ENCODE measurements around the gene AQP7.
"Not testable (repeated sequence)": the region's sequence is repeated elsewhere in the genome, so short reads cannot be mapped to it uniquely, and the experiment has no call there.

Gene AQP7

DNA sequence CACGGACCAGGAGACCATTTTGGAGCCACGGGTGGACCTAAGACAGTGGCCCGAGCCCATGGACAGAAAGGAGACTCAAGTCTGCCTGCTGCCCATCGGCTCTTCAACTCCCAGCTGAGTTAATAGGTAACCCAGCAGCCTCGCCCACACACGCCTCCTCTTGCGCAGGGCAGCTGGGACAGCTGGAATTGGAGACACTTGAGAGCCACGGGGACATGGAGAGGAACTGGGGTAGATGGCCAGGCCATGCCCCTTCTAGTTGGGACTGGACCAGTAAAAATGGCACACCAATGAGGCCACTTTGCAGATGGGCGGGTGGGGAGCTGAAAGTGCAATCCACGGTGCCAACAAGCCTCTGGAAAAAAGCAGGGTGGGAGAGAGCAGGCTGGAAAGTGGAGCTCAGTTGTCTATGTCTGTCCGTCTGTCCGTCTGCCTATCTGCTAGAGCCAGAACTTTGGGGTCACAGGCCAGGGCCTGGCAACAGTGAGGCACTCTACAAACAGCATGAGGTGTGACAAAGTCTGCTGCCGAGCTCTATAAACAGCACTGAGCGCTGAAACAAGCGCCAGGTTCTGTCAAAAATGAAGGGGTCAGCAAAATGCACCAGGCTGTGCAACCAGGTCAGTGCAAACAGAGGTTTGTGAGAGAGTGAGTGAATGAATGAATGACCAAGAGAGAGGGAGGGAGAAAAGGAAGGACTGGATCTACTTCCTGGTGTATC, 7.0 kb downstream of the AQP7 start:
- DNase-seq (ENCODE audit: low read depth), result not testable (repeated sequence)

DNA sequence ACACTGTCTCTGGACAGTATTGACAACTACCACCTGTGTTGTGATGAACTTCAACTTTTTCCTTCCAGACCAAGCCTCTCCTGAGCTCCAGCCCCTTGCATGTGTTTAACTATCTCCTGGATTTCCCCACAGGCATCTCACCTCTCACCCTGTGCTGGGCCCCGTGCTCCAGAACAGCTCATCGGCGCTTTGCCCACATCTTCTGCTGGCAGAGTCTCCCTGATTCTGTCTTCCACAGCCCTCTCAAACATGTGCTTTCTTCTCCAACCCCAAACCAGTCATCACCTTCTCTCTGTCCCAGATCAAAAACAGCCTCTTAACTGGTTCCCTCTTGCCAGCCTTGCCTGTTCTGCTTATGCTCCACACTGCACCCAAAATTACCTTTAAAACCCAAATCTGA, 8.4 kb downstream of the AQP7 start:
- not testable (repeated sequence) for DNase-seq (ENCODE audit: low read depth)

DNA sequence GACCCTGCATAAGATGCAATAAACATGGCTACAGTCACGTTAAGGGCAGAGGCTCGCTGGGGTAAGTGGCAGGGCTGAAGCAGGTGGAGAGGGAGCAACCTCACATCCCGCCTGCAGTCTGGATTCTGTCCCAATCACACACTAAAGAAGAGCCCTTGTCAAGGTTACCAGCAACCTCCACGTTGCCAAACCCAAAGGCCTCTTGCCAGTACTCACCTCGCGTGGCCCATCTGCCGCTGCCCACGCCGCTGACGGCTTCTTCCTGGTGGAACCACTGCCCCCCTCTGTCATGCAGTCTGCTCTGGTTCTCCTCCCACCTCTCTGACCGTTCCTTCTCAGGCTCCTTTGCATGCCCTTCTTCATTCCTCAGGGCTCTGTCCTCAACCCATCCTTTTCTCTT, 8.8 kb downstream of the AQP7 start:
- no peak for DNase-seq (ENCODE audit: low read depth)

DNA sequence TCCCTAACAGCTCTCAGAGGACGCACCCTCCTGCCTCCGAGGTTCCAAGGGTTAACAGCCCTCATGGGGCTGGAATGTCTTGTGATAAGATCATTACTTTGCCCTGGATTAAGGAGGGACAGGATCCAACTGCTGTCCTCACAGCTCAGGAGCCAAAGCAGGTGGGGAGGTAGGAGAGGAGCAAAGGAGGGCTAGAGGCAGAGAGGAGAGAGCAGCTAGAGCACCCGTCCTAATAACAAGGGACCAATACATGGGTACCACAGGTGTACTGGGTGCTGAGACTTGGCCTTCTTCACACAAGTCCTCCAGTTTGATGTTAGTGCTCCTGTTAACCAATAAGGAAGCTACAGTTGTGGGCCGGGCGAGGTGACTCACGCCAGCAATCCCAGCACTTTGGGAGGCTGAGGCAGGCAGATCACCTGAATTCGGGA, 9.8 kb downstream of the AQP7 start:
- not testable (repeated sequence) for DNase-seq (ENCODE audit: low read depth)

DNA sequence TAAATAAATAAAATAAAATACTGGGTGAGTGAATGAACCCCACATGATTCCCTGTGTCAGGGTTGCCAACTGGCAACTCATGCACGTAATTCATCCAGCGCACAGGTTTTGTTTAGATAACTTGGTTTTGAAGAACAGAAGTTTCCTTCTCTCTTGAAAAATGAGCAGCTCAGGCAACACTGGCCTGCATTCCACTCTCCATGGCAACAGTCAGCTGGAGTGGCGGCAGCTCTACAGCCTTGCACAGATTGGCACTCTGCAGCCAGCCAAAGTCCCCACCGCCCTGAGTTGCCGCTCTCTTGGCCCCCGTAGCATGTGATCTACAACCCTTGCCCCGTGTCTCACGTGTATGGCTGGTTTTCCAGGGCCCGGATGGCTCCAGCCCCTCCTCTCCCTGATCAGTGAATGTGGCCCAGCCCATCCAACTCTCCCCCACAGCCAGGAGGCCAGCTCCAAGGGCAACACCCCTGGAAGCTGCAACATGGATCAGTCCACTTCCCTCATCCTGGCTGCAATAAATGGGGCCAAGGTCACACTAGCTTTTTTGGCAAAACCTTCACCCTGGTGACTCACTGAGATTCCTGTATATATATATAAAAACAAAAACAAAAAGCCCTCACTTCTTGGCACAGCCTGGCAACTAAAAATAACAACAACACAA, 11.1 kb downstream of the AQP7 start:
- not testable (repeated sequence) for DNase-seq (ENCODE audit: low read depth)

DNA sequence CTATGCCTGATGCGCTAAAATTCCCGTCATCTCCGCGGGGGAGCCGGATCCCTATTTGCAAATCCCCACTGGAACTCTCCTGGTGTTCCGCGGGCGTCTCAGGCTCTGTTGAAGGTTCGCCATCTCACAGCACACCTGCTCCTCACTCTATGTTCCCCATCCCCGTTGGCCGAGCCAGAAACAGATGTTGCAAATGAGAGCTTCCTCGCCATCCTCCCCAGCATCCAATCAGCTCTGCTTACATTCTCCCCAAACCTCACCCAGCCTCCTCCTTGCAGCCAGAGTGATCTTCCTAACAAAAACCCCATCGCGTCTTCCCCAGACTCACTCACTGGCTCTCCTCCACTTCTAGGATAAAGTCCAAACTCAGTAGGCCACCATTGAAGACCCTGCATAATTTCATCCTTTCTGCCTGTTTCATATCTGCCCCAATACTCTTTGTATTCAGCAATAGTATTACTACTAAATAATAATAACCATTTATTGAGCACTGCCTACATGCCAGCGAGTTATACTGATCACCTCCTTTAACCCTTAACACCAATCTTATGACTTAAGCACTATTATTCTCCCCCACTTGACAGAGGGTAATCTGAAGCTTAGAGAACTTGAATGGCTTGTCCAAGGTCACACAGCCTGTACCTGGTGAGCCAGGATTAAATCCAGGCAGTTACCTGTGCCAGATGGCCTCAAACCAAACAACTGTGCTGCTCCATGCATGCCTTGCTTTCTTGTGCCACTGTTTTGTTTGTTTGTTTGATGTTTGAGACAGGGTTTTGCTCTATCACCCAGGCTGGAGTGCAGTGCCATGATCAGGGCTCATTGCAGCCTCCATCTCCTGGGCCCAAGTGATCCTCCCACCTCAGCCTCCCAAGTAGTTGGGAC, 14.0 kb downstream of the AQP7 start:
- DNase-seq (ENCODE audit: low read depth), result no peak

DNA sequence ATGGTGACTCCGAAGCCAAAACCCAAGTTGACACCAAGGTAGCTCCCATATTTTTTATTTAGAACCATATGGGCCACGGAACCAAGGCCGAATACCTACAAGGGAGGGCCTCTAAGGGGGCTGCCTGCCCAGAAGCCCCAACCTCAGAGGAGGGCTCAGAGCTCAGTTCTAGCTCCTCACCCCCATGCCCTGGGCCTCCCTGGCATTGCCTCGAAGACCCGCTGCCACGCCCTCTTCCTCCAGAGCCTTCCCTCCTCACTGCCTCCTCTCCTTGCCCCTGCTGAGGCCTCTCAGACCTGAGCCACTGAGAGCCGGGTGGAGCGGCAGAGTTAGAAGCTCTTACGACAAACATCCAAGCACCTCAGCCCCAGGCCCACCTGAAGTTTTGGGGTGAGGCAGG, 15.4 kb downstream of the AQP7 start:
- DNase-seq (ENCODE audit: low read depth), result not testable (repeated sequence)

DNA sequence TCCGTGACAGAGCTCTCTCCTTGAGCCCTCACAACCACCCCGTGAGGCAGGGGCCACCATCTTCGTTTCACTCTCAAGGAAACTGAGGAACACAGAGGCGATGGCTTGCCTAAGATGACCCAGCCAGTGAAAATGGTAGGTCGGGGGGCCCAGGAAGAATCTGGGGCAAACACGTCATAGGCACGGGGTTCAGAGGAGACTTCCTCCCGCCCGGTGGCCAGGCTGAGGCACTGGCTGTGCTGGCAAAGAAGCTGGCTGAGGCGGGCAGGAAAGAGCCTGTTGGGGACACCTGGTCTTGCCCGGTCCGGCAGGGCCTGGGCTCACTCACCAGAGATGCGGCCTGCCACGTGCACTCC, 15.7 kb downstream of the AQP7 start:
- DNase-seq (ENCODE audit: low read depth), result not testable (repeated sequence)

DNA sequence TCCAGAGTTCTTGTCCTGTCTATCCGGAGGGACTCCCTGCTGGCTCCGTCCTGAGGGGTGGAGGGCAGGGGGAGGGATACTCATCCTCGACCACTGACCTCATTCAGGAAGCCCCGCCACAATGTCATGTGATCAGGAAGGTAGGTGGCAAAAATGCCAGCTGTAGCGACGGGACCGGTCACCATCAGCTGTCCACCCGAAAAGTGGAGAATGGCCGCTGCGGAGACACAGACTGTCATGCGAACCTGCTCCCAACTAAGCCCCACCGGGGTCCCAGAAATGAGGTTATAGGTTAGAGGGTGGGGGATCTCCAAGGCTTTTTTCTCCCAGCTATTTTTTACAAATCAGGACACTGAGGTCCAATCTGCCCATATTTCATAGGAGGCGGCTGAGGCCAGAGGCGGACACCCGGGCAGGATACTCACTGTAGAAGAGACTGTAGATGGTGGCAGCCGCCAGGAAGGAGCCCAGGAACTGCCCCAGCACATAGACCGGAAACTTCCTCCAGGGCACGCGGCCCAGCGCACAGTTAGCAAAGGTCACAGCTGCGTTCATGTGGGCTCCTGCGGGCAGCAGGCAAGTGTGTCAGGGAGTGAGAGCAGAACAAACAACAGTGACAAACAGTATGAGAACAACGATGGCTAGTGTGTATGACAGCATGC, 16.3 kb downstream of the AQP7 start:
- not testable (repeated sequence) for DNase-seq (ENCODE audit: low read depth)

DNA sequence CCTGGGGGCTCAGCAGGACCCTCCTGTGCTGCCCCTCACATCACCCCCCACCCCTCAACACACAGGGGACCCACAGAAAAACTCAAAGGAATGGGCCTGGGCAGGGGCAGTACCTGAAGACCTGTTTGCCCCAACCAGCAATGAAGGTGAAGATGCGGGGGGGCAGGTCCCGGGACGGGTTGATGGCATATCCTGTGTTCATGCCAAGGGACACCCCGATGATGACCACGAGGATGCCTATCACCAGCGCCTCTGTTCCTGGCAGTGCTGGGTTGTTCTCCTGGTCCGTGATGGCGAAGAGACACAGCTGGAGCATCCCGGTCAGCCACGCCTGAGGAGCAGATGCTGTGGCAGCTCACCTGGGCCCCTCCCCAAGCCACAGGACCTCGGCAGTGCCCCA, 16.8 kb downstream of the AQP7 start:
- DNase-seq (ENCODE audit: low read depth), result not testable (repeated sequence)

DNA sequence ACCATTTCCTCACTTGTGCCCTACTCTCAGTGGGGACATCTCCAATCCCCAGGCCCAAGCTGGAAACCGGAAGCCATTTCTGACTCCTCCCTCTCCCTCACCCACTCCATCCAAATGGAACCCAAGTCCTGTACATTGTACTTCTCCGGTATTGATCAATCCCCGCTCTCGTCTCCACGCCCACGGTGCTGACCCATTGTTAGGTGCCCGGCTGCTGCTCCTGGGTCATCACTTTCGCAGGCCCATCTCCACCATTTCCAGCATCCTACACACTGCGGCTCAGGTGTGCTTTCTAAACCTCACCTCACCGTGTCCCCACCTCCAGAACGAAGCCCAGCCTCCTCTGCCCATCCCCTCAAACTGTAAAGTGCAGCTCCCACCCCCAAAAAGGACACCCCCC, 19.0 kb downstream of the AQP7 start:
- not testable (repeated sequence) for DNase-seq (ENCODE audit: low read depth)

DNA sequence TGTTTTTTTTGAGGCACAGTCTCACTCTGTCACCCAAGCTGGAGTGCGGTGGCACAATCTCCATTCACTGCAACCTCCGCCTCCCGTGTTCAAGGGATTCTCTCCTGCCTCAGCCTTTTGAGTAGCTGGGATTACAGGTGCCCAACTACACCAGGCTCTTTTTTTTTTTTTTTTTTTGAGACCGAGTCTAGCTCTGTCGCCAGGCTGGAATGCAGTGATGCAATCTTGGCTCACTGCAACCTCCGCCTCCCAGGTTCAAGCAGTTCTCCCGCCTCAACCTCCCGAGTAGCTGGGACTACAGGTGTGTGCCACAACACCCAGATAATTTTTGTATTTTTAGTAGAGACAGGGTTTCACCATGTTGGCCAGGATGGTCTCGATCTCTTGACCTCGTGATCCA, 20.0 kb downstream of the AQP7 start:
- DNase-seq (ENCODE audit: low read depth), result not testable (repeated sequence)

DNA sequence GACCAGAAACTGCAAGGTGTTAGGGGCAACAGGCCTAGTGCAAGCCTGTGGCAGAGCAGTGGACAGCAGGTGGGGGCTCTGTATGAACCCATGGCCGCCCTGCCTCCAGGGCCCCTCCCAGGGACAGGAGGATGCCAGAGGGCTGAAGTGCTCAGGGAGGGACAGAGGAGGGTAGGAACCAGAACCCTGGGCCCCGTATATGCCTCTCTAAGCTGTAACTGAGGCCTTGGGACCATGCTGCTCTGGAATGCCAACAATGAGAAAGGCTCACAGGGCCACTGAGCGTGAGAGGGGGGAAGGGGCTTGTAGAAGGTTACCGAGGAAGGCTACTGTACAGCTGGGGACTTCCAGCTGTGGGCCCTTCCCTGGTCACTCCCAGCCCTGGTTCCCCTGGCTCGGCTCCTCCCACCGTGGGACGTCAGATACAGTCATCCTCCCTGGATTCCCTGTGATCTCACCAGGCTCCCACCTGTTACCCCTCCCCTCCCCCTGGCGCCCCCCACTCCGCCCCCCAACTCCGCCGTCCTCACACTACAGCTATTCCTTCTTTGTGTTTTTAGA, 21.1 kb downstream of the AQP7 start:
- no peak for DNase-seq (ENCODE audit: low read depth)

DNA sequence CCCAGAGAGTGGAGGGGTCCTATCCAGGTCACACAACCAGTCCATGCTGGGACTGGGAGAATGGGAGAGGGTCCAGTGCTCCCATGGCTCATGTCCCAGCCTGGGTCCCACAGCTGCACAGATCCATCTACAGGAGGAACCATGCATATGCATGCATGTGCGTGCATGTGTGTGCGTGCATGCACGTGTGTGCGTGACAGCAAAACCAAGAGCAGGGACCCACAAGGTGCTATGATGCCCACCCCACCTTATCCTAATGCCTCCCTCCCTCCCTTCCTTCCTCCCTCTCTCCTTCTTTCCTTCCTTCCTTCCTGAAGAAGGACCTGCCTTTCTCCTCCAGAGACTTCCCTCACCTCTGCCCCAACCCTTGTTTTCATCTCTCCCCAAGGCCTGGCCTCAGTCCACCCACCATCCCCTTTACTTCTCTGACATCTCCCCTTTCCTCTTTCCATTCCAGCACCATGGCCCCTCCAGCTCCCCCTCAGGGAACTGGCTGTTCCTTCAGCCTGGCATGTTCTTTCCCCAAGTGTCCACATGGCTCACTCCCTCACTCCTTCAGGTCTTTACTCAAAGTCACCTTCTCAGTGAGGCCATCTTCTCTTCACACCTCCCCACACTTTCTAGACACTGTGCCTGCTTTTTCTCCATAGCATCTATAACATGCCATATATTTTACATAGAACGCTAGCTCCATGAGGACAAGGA, 21.8 kb downstream of the AQP7 start:
- no peak for DNase-seq (ENCODE audit: low read depth)

DNA sequence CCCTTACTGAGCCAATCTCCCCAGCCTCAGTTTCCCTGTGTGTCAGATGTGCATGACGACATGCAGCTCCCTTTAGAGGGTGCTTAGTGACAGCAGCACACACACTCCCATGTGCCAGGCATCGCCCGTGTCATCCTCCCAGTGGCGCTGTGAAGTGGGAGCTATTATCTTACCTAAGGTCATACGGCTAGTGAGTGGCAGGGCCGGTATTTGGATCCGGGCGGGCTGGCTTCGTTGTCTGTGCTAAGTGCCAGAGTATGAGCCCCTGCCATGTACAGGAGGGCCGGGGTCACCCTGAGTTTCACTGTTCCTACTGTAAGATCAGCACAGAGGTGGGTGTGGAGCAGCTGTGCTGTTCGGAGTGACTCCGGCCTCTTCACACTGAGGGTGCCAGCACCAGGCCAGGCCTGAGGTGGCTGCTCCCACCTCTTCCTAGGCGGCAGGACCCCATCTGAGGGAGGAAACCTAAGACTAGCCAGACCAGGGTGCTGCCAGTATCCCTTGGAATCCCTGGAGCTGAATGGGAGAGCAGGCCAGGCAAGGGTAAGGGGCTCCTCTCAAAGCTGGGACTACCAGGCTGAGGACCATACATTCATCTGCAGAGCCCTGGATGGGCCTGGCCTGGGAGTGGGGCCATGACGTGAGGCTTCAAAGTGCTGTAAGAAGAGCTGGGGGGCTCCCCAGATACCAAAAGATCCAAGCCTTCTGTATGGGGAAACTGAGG, 22.5 kb downstream of the AQP7 start:
- no peak for DNase-seq (ENCODE audit: low read depth)

DNA sequence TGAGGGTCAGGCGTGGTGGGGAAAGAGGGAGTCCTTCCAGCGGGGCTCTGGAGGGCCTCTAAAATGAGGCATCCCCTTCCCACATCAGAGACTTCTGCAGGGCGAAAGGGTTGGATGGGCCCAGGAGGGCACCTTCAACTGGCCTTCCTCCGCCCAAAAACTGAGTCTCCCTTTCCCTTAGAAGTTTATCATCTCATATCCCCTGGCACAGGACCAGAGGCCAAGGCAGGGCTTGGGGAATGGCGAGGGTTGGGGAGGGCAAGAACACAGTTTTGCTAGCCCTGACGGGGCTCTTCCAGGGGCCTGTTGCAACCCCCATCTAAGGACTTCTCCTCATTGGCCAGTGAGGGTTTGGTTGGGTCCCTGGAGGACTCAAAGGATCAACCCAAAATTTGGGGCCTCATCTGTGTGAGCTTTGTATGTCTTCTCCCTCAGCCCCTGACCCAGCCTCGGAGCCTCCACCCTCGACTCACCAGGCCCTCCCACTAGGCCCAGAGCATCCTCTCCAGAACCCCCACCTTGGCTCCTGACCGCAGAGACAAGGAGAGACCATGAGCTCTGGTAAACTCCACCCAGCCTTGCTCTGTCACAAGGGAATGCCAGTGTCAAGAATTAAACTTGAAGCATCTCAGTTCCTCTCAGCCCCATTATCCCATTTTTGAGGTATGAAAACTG, 24.1 kb downstream of the AQP7 start:
- no peak for DNase-seq (ENCODE audit: low read depth)

DNA sequence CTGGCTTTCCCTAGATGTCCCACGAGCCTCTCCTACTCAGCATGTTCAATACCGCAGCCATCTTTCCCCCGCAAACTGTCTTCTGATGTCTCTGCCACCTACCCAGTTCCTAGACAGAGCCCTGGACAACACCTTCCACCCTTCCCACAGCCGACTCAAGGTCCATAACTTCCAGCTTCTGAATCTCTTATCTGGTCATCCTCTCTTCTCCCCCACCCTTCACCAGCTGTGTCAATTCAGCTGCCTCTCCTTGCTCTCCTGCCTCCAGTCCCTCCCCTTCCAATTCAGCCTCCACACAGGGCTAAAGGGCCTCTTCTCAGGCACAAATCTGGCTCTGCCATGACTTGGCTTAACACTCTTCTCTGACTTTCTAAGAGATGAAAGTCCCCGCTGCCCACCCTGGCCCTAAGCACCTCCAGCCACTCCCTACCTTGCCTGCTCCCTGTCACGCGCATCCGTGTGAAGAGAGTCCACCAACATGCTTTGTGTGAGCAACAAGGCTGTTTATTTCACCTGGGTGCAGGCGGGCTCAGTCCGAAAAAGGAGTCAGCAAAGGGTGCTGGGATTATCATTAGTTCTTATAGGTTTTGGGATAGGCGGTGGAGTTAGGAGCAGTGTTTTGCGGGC, 25.2 kb downstream of the AQP7 start:
- DNase-seq (ENCODE audit: low read depth), result no peak

DNA sequence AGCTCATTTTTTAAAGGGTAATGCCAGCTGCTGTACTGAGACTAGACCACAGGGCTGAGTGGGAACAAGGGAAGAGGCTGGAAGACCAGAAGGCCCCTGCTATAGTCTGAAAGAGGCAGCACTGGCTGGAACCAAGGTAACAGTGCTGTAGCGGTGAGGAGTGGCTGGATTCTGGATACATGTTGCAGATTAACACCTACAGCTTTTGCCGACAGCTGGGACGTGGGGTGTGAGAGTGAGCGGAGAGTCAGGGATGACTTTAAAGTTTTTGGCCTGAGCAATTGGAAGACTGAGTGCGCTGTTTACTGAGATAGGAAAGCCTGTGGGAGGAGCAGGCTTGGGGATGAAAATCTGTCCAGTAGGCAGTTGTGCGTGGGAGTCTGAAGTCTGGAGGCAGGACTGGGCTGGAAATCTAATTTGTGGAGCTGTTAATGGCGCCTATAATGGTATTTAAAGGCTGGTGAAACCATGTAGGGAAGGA, 26.5 kb downstream of the AQP7 start:
- DNase-seq (ENCODE audit: low read depth), result no peak

DNA sequence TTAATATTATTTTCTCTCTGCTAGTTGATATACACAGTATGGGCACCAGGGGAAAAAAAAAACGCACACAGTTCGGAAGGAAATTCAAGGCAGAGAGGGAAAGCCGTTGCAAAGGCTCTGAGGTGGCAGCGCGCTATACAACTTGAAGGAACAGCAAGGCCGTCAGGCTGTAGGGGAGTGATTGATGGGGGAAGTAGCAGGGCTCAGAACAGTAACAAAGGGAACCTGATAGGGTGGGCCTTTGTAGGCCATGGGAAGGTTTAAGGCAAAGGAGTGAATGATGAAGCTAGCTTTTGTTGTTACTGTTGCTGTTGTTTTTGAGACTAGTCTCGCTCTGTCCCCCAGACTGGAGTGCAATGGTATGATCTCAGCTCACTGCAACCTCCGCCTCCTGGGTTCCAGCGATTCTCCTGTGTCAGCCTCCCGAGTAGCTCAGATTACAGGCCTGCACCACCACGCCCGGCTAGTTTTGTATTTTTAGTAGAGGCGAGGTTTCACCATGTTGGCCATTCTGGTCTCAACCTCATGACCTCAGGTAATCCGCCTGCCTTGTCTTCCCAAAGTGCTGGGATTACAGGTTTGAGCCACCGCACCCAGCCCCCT, 27.0 kb downstream of the AQP7 start:
- no peak for DNase-seq (ENCODE audit: low read depth)
